ENCODE data around the gene NKD2.

The NKD2 gene

GRCh38 chr5:1032011-1032410 is 23.4 kb downstream of the NKD2 start:
- no peak for DNase-seq

DNA sequence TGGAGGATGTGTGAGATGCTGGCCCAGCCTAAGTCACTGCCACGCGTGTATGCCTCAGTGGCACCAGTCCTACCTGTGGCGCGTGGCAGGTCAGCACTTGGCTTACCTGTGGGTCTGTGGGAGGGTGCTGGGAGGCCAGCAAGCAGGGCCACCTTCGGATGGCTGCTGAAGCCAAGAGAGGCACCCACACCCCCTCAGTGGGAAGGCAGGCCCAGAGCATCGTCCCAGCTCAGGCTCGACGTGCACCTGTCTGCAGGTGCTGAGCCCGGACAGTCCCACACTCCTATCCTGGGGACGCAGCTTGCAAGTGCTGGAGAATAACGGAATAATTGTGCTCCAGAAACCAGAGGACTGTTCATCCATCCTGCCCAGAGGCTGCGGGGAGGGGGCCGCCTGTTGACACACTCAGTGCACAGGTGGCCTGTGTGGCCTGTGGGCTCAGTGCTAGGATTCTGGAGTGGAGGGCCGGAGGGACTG is 24.0 kb downstream of the NKD2 start:
- DNase-seq, result no peak

- DNase-seq, result no peak
These were observed 24.6 kb downstream of the NKD2 start for GRCh38 chr5:1033178-1033577.

DNA sequence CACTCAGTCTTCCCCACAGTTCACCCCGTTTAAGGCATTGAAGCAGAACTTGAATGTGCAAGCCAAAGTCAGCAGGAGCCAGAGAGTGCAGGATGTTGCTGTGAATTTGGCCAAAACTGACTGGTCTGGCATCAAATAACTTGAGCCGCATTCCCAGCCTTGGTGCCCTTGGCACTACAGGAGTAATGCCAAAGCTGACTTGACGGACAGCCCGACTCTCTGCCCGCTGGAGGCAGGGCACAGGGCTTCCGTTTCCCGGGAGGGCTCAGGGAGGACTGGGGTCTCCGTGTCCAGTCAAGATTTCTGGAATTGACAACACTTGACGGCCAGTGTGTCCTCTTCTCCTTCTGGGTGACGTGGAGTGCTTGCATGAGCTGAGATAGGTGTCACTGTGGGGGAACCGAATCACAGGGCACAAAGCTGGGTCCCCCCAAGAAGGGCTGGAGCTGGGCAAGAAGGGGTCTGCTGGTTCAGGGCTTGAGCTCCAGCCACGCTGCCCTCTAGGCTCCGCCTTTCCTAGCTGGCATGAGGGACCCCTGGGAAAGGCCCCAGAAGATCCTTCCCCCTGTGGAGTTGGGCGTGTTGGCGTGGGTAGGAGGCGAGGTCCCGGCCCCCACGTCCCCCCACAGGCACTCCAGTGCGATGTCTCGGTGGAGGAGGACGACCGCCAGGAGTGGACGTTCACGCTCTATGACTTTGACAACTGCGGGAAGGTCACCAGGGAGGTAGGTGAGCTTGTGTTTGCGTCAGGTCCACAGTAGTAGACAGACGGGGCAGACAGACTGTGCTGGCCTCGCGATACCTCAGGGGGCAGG is 25.2 kb downstream of the NKD2 start:
- DNase-seq, result no peak

DNA sequence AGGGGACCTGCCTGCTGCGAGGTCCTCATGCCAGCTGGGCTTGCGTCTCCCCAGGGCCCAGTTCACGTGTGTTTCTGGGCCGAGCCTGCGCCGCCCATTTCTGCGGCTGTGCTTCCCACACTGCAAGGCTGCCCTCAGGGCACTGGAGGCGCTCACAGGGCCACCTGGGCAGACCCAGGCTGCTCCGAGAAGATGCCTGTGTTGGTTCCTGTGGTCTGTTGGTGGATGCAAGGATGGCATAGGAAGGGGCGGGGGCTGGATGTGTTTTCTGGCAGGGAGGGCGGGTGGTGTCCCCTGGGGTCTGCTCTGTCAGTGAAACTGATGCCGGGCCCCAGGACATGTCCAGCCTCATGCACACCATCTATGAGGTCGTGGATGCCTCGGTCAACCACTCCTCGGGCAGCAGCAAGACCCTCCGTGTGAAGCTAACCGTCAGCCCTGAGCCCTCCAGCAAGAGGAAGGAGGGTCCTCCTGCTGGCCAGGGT is 25.9 kb downstream of the NKD2 start:
- no peak for DNase-seq

GRCh38 chr5:1034986-1035385 is 26.4 kb downstream of the NKD2 start:
- no peak for DNase-seq

GRCh38 chr5:1035421-1036405 is 27.1 kb downstream of the NKD2 start:
- no peak for DNase-seq

DNA sequence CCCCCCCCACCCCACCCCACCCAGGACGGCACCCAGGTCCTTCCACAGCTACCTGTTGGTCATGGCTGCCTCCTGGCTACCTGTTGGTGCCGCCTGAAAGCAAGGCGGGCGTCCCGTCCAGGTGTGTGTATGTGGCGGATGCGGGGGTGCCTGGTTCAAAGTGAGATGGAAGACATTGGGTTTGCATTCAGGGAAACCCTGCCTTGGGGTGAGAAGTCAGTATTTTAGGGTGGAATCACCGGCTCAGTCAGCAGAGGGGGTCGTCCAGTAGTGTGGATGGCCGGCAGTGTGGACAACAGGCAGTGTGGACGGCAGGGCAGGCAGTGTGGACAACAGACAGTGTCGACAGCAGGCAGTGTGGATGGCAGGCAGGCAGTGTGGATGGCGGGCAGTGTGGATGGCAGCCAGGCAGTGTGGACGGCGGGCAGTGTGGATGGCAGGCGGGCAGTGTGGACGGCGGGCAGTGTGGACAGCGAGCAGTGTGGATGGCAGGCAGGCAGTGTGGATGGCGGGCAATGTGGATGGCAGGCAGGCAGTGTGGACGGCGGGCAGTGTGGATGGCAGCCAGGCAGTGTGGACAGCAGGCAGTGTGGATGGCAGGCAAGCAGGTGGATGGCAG is 28.0 kb downstream of the NKD2 start:
- DNase-seq, result no peak

DNA sequence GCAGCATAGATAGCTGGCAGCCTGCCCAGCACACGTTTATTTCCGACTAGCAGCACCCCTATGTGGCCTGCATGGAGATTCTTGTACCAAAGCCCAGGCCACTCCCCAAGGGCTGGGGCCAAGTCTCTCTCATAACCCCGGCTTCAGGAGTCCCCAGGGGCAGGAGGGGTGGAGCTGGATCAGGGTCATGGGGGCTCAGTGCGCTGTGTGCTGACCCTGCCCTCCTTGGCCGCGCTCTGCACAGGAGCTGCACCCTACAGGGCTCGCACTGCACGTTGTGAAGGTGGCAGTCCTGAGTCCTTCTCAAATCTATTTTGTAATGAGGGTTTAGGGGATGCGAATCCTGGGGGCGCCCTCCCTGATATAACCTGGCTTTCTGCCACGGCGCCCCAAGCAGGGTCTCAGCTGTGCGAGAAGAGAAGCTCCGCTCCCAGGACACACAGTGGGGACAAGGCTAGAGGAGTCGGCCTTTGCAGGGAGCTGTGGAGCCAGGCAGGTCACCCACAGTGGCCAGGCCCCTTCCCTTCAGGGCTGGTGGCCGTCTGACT is 28.6 kb downstream of the NKD2 start:
- DNase-seq, result no peak

DNA sequence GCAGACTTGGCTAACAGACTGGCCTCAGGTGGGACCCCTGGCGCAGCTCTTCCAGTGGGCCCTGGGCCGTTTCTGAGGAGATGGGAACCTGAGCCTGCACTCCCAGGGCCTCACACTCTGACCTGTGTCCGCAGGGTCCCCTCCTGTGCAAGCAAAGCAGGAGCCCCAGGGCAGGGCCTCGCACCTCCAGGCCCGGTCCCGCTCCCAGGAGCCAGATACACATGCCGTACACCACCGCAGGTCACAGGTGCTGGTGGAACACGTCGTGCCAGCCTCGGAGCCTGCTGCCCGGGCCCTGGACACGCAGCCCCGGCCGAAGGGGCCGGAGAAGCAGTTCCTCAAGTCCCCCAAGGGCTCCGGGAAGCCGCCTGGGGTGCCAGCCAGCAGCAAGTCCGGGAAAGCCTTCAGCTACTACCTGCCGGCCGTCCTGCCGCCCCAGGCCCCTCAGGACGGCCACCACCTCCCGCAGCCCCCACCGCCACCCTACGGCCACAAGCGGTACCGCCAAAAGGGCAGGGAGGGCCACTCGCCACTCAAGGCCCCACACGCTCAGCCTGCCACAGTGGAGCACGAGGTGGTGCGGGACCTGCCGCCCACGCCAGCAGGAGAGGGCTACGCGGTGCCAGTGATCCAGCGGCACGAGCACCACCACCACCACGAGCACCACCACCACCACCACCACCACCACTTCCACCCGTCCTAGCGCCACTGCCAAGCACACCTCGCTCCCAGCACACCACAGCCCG is 29.2 kb downstream of the NKD2 start:
- DNase-seq, result no peak

DNA sequence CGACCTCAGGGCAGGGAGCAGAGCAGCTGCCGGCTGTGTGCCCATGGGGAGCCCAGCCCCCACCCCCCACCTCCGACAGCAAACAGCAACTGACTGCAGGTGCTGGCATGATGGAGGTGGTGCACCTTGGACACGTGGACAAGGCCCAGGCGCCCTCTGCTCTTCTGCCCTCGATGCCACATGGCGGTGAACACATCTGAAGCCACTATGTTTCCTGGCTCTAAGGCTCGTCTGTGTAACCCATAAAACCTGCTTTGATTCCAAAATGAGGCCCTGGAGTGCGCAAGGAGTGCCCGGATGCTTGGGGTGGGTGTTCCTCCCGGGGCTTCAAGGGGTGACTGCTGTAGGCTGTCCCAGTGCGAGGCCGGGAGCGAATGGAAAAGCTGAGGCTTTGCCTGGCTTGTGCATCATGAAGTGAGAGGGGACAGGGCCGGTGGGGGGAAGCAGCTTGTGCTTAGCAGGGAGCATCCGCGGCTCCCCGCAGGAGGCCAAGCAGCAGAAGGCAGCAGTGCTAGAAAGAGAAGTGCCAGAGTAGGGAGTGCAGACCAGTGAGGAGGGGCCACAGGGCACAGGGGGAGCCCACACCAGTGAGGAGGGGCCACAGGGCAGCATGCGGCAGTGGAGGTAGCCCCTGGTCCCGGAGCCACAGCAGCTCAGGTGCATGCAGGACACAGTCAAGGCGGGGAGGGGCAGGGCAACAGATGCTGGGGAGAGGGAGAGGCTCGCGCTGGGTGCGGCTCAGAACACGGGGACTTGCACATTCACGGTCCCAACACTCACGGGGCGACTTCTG is 30.0 kb downstream of the NKD2 start:
- no peak for DNase-seq

- no peak for DNase-seq
These were observed 30.6 kb downstream of the NKD2 start for GRCh38 chr5:1039210-1039548.

GRCh38 chr5:1039706-1040260 is 31.2 kb downstream of the NKD2 start:
- no peak for DNase-seq

DNA sequence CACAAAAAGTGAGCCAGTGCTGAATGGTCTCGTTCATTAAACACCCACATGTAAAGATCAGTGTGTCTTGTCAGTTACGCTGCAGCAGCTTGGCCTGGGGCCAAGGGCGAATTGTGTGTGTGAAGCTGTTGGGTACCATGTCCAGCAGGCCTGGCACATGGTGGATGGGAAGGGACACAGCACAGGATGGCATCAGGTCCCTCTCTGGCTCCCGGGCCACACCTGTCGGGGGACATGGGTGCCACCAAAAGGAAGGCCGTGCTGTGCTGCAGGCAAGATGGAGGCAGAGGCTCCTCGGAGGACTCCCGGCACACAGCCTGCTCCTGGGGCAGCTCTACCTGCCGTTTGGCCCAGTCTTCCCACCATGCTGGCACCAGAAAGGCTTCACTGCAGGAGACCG is 32.0 kb downstream of the NKD2 start:
- no peak for DNase-seq

DNA sequence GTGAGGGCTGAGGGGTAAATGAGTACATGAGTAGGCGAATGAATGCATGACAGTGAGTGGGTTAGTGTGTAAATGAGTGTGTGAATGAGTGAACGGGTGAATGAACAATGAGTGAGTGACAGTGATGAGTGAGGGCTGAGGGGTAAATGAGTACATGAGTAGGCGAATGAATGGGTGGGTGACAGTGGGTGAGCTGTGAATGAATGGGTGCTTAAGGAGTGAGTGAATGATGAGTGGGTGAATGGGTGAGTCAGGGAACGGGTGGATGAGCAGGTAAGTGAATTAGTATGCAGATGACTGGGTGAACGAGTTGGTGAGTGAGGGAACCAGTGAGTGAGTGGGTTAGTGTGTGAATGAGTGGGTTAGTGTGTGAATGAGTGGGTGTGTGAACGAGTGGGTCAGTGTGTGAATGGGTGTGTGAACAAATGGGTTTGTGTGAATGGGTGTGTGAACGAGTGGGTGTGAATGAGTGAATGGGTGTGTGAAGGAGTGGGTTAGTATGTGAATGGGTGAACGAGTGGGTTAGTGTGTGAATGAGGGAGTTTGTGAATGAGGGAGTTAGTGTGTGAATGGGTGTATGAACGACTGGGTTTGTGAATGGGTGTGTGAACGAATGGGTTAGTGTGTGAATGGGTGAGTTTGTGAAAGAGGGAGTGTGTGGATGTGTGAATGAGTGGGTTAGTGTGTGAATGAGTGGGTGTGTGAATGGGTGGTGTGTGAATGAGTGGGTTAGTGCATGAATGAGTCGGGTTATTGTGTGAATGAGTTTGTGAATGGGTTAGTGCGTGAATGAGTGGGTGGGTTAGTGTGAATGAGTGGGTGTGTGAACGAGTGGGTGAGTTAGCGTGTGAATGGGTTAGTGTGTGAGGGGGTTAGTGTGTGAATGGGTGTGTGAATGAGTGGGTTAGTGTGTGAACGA is 32.9 kb downstream of the NKD2 start:
- DNase-seq, result no peak

DNA sequence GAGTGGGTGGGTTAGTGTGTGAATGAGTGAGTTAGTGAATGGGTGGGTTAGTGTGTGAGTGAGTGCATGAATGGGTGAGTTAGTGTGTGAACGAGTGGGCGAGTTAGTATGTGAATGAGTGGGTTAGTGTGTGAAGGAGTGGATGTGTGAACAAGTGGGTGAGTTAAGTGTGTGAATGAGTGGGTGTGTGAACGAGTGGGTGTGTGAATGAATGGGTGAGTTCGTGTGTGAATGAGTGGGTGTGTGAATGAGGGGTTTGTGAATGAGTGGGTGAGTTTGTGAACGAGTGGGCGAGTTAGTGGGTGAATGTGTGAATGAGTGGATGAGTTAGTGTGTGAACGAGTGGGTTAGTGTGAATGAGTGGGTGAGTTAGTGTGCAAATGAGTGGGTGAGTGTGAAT is 34.0 kb downstream of the NKD2 start:
- DNase-seq, result no peak

DNA sequence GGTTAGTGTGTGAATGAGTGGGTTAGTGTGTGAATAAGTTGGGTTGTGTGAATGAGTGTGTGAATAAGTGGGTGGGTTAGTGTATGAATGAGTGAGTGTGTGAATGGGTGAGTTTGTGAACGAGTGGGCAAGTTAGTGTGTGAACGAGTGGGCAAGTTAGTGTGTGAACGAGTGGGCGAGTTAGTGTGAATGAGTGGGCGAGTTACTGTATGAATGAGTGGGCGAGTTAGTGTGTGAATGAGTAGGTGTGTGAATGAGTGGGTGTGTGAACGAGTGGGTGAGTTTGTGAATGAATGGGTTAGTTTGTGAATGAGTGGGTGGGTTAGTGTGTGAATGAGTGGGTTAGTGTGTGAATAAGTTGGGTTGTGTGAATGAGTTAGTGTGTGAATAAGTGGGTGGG is 34.7 kb downstream of the NKD2 start:
- DNase-seq, result no peak

DNA sequence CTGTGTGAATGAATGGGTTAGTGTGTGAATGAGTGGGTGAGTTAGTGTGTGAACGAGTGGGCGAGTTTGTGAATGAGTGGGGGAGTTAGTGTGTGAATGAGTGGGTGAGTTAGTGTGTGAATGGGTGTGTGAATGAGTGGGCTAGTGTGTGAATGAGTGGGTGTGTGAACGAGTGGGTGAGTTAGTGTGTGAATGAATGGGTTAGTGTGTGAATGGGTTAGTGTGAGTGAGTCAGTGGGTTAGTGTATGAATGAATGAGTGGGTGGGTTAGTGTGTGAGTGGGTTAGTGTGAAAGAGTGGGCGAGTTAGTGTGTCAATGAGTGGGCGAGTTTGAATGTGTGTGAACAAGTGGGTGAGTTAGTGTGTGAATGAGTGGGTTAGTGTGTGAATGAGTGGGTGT is 35.5 kb downstream of the NKD2 start:
- DNase-seq, result no peak

DNA sequence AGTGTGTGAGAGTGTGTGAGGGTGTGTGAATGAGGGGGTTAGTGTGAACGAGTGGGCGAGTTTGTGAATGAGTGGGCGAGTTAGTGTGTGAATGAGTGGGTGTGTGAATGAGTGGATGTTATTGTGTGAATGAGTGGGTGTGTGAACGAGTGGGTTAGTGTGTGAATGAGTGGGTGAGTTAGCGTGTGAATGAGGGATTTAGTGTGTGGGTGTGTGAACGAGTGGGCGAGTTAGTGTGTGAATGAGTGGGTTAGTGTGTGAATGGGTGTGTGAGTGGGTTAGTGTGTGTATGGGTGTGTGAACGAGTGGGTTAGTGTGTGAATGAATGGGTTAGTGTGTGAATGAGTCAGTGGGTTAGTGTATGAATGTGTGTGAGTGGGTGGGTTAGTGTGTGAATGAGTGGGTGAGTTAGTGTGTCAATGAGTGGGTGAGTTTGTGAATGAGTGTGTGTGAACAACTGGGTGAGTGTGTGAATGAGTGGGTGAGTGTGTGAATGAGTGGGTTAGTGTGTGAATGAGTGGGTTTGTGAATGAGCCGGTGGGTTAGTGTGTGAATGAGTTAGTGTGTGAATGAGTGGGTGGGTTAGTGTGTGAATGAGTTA is 37.5 kb downstream of the NKD2 start:
- no peak for DNase-seq
